ENCODE results near the gene B3GNT5. TPM values are rescaled to one million over a fixed set of nuclear protein-coding genes. Genes with fewer than 3 reads are reported as not detected.

The B3GNT5 gene
- total RNA-seq, 1 experiment from 2014 or later: 42.9 TPM

GRCh38 chr3:183269345-183269744, 16.3 kb downstream of the B3GNT5 start:
- Mint-ChIP-seq H3K27ac (ENCODE audit: unreplicated experiment) (no peak overlapping the region), H3K9me3 (ENCODE audit: low read depth, unreplicated experiment) (no peaks in the 10 kb centered on the region), H3K4me3 (ENCODE audit: low read depth, unreplicated experiment) (no peak overlapping the region), H3K27me3 (ENCODE audit: unreplicated experiment) (no peaks in the 10 kb centered on the region), H3K4me1 (ENCODE audit: low read depth, unreplicated experiment) (peaks cover 31% of the 10 kb centered on the region), H3K36me3 (ENCODE audit: insufficient read depth, unreplicated experiment) (peaks cover 11% of the 10 kb centered on the region)
- DNase-seq: no peak
- no peak for TF ChIP-seq CTCF (IDR thresholded peaks at IDR 0.05; ENCODE audit: unreplicated experiment)
- CTCF ChIA-PET: no interaction called here
- intact Hi-C loops (cut with micrococcal nuclease; ENCODE audit: unreplicated experiment): no loop called here
- no TSS peak for BruUV-seq (replicated peaks)

- TF ChIP-seq CTCF (IDR thresholded peaks at IDR 0.05; ENCODE audit: unreplicated experiment): no peak
- no peak for DNase-seq
- intact Hi-C loops (cut with micrococcal nuclease; ENCODE audit: unreplicated experiment): no loop called here
- BruUV-seq (replicated peaks): no TSS peak
- Mint-ChIP-seq H3K36me3 (ENCODE audit: insufficient read depth, unreplicated experiment) (peaks cover 14% of the 10 kb centered on the region), H3K4me3 (ENCODE audit: low read depth, unreplicated experiment) (no peak overlapping the region), H3K27me3 (ENCODE audit: unreplicated experiment) (no peaks in the 10 kb centered on the region), H3K27ac (ENCODE audit: unreplicated experiment) (no peak overlapping the region), H3K4me1 (ENCODE audit: low read depth, unreplicated experiment) (peaks cover 41% of the 10 kb centered on the region), H3K9me3 (ENCODE audit: low read depth, unreplicated experiment) (no peaks in the 10 kb centered on the region)
- CTCF ChIA-PET: interaction anchor here (1.3 kb wide), 1 partner anchor 12 kb away, joined by 15 read pairs; no protein-coding TSS in a partner anchor
These were observed 17.3 kb downstream of the B3GNT5 start for GRCh38 chr3:183270344-183270743.

- no peaks in the 10 kb centered on the region for H3K9me3 Mint-ChIP-seq (ENCODE audit: low read depth, unreplicated experiment)
- no peak for DNase-seq
- H3K36me3 Mint-ChIP-seq (ENCODE audit: insufficient read depth, unreplicated experiment): peaks cover 20% of the 10 kb centered on the region
- BruUV-seq (replicated peaks): no TSS peak
- H3K4me1 Mint-ChIP-seq (ENCODE audit: low read depth, unreplicated experiment): peaks cover 55% of the 10 kb centered on the region
- H3K27me3 Mint-ChIP-seq (ENCODE audit: unreplicated experiment): no peaks in the 10 kb centered on the region
- H3K4me3 Mint-ChIP-seq (ENCODE audit: low read depth, unreplicated experiment): no peak overlapping the region
- intact Hi-C loops (cut with micrococcal nuclease; ENCODE audit: unreplicated experiment): no loop called here
- H3K27ac Mint-ChIP-seq (ENCODE audit: unreplicated experiment): no peak overlapping the region
- no peak for TF ChIP-seq CTCF (IDR thresholded peaks at IDR 0.05; ENCODE audit: unreplicated experiment)
- CTCF ChIA-PET: interaction anchor here (1.2 to 1.4 kb wide), 2 partner anchors 13 kb away, joined by 3 read pairs; no protein-coding TSS in a partner anchor
These were observed 19.1 kb downstream of the B3GNT5 start for GRCh38 chr3:183272142-183272541.

GRCh38 chr3:183272791-183273190, 19.7 kb downstream of the B3GNT5 start:
- Mint-ChIP-seq H3K27me3 (ENCODE audit: unreplicated experiment) (no peaks in the 10 kb centered on the region), H3K9me3 (ENCODE audit: low read depth, unreplicated experiment) (no peaks in the 10 kb centered on the region), H3K36me3 (ENCODE audit: insufficient read depth, unreplicated experiment) (peaks cover 20% of the 10 kb centered on the region), H3K27ac (ENCODE audit: unreplicated experiment) (no peak overlapping the region), H3K4me3 (ENCODE audit: low read depth, unreplicated experiment) (no peak overlapping the region), H3K4me1 (ENCODE audit: low read depth, unreplicated experiment) (peaks cover 53% of the 10 kb centered on the region)
- DNase-seq: no peak
- no TSS peak for BruUV-seq (replicated peaks)
- intact Hi-C loops (cut with micrococcal nuclease; ENCODE audit: unreplicated experiment): no loop called here
- CTCF ChIA-PET: interaction anchor here (1.2 to 1.4 kb wide), 2 partner anchors 13 to 14 kb away, joined by 3 read pairs; no protein-coding TSS in a partner anchor
- TF ChIP-seq CTCF (IDR thresholded peaks at IDR 0.05; ENCODE audit: unreplicated experiment): no peak
